ENCODE results near the gene LDLRAP1.
"Not testable (repeated sequence)": the region's sequence is repeated elsewhere in the genome, so short reads cannot be mapped to it uniquely, and the experiment has no call there.

The LDLRAP1 gene

DNA sequence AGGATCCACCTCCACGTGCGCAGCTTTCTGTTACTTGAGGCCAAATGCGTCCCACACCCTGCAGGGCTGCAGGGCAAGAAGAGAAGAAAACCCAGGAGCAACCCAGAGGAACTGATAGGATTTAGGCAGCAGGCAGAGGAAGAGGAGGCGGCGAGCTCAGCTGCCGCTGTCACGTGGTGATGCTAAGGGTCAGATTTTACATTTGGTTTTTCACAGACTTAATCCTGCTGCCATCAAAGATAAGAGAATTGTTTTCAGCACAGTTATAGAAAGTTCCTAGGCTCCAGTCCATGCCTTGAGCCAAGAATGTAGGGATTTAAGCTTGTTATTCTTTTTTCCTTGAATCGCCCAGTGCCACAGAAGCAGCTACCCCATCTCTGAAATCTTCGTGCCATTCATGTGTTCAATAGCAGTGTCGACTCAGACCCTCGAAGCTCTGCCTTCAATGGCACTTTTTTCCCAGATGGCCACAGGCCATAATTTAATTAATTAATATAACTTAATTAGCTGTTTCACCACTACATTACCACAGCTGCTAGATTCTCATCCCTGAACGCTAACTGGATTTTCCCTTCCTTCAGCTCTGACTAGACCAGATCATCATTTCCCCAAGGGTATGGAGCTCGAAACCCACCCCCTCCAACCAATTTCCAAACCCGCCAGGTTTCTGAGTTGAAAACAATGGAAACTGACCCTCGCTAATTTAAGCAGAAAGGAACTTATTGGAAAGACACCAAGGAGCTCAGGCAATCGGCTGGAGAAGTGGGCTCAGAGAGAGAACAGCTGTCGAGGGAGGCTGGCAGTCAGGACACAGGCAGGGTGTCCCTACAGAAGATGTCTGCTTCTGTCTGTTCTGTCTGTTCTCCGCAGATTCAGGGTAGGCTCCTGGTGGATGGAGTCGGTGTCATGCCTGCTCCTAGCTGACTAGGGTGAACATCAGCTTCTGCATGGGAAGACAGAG lies 36.2 kb downstream of the LDLRAP1 start:
- no peaks in the 10 kb centered on the region for H3K4me1 ChIP-seq (ENCODE audit: control insufficient read depth, insufficient read depth, low read length)
- H3K4me3 ChIP-seq (ENCODE audit: low read length): no peak overlapping the region
- no peak overlapping the region for H3K27ac ChIP-seq (ENCODE audit: low read depth, low read length)
- no peaks in the 10 kb centered on the region for H3K27me3 ChIP-seq (ENCODE audit: control insufficient read depth, insufficient read depth, low read length)
- no peak overlapping the region for H3K9ac ChIP-seq (ENCODE audit: low read length)
- H3K36me3 ChIP-seq (ENCODE audit: control insufficient read depth, insufficient read depth, low read length): no peaks in the 10 kb centered on the region

DNA sequence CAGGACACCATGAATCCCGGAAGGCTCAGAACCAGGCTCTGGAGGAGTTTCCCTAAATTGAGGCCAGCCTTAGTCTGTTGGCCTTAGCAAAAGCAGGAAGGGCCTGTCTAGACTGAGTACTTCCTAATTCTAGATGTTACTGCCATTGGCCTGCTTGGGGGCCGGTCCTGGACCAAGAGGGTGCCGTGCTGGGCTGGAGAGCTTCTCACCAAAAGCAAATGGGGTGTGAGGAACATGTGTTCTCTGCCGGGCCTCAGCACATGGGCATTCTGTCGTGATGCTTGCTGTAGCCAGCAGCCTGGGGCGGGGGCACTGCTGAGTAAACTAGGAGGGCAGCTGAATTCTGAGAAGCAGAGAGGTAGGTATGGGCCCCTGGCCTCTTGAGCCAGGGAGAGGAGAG lies 37.5 kb downstream of the LDLRAP1 start:
- H3K4me3 ChIP-seq (ENCODE audit: low read length): no peak overlapping the region
- H3K36me3 ChIP-seq (ENCODE audit: control insufficient read depth, insufficient read depth, low read length): no peaks in the 10 kb centered on the region
- H3K27me3 ChIP-seq (ENCODE audit: control insufficient read depth, insufficient read depth, low read length): no peaks in the 10 kb centered on the region
- H3K27ac ChIP-seq (ENCODE audit: low read depth, low read length): no peak overlapping the region
- H3K4me1 ChIP-seq (ENCODE audit: control insufficient read depth, insufficient read depth, low read length): no peaks in the 10 kb centered on the region
- no peak overlapping the region for H3K9ac ChIP-seq (ENCODE audit: low read length)

DNA sequence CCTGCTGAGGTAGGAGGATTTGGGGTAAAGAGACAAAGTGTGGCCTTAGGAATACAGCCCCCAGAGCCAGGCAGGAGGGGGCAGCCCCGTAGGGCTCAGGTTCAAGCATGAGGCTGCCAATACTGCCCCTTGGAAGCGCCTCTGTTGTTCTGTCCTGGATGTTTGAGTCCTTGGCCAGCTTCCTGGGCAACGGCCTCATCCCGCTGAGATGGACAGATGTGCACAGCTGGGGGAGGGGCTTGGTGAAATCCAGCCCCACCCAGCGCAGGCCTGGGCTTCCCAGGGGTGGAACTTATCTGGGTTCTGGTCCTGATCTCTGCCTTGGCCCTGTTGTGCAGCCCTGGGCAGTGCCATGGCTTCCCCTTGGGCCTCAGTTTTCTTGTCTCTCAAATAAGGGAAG lies 38.4 kb downstream of the LDLRAP1 start:
- H3K27ac ChIP-seq (ENCODE audit: low read depth, low read length): no peak overlapping the region
- no peaks in the 10 kb centered on the region for H3K4me1 ChIP-seq (ENCODE audit: control insufficient read depth, insufficient read depth, low read length)
- H3K36me3 ChIP-seq (ENCODE audit: control insufficient read depth, insufficient read depth, low read length): no peaks in the 10 kb centered on the region
- H3K27me3 ChIP-seq (ENCODE audit: control insufficient read depth, insufficient read depth, low read length): no peaks in the 10 kb centered on the region
- H3K9ac ChIP-seq (ENCODE audit: low read length): no peak overlapping the region
- no peak overlapping the region for H3K4me3 ChIP-seq (ENCODE audit: low read length)

DNA sequence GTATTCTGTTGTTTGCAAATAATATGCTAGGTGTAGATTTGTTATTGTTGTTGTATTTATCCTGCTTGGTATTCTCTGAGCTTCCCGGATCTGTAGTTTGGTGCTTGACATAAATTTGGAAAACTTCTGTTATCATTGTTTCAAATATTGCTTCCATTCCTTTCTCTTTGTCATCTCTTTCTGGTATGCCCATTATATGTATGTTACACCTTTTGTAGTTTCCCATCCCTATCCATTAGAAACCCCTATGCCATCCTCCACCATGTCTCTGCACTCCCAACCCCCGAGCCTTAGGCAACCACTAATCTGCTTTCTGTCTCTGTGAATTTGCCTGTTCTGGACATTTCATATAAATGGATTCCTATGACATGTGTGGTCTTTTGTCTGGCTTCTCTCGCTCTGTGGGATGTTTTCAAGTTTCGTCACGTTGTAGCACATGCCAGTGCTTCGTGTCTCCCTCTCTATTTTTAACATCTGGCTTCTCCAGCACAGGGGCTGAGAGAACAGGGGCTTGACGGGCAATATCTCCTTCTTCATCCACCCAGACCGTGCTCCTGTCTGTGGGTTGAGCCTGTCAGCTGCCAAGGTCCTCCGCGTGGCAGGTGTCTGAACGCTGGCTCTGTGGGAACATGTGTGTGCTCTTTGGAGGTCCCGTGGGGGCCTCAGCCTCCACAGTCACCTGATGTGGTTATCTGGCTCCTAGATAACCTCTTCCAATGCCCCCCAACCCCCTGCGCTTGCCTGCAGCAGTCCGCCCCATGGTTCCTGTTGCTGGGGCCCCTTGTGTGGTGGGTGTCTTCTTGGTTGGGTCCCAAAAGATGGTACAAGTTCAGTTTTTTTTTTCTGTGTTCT lies 40.3 kb downstream of the LDLRAP1 start:
- no peaks in the 10 kb centered on the region for H3K36me3 ChIP-seq (ENCODE audit: control insufficient read depth, insufficient read depth, low read length)
- H3K27ac ChIP-seq (ENCODE audit: low read depth, low read length): no peak overlapping the region
- H3K27me3 ChIP-seq (ENCODE audit: control insufficient read depth, insufficient read depth, low read length): no peaks in the 10 kb centered on the region
- no peak overlapping the region for H3K9ac ChIP-seq (ENCODE audit: low read length)
- H3K4me3 ChIP-seq (ENCODE audit: low read length): no peak overlapping the region
- H3K4me1 ChIP-seq (ENCODE audit: control insufficient read depth, insufficient read depth, low read length): no peaks in the 10 kb centered on the region

DNA sequence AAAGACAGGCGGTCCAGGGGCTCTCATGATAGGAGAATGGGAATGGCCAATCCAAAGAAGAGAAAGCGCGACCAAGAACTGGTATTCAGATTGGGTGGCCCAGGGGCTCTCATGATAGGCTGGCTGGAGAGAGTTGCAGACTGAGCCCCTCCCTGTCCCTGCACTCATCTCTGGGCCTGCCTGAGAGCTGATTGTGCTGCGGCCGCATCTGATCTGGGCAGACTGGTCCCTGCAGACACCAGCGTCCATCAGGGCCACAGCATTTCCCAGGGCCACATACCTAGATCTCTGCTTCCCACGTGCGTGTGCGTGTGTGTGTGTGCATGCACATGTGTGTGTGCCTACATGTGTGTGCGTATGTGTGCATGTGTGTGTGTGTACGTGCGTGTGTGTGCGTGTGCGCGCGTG lies 42.8 kb downstream of the LDLRAP1 start:
- H3K27me3 ChIP-seq (ENCODE audit: control insufficient read depth, insufficient read depth, low read length): no peaks in the 10 kb centered on the region
- no peaks in the 10 kb centered on the region for H3K36me3 ChIP-seq (ENCODE audit: control insufficient read depth, insufficient read depth, low read length)
- H3K4me1 ChIP-seq (ENCODE audit: control insufficient read depth, insufficient read depth, low read length): peaks cover 6% of the 10 kb centered on the region
- no peak overlapping the region for H3K27ac ChIP-seq (ENCODE audit: low read depth, low read length)
- no peak overlapping the region for H3K9ac ChIP-seq (ENCODE audit: low read length)
- no peak overlapping the region for H3K4me3 ChIP-seq (ENCODE audit: low read length)

DNA sequence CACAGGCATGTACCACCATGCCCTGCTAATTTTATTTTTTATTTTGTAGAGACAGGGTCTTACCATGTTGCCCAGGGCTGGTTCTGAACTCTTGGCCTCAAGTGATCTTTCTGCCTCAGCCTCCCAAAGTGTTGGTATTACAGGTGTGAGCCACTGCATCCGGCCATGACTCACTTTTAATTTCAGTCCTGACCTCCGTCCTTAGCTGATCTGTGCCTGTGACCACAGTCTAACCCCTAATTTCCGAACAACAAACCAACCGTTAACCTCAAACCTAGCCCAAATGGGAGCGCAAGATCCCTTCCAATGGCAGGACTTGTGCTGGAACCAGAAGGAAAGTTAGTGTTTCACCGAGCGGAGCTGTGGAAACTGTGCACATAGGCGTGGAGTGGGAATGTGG lies 43.9 kb downstream of the LDLRAP1 start:
- H3K4me1 ChIP-seq (ENCODE audit: control insufficient read depth, insufficient read depth, low read length): peaks cover 6% of the 10 kb centered on the region
- no peak overlapping the region for H3K9ac ChIP-seq (ENCODE audit: low read length)
- H3K27me3 ChIP-seq (ENCODE audit: control insufficient read depth, insufficient read depth, low read length): no peaks in the 10 kb centered on the region
- no peaks in the 10 kb centered on the region for H3K36me3 ChIP-seq (ENCODE audit: control insufficient read depth, insufficient read depth, low read length)
- H3K4me3 ChIP-seq (ENCODE audit: low read length): no peak overlapping the region
- H3K27ac ChIP-seq (ENCODE audit: low read depth, low read length): no peak overlapping the region

GRCh38 chr1:25588224-25588623 lies 44.8 kb downstream of the LDLRAP1 start:
- not testable (repeated sequence) for H3K9ac ChIP-seq (ENCODE audit: low read length); H3K4me3 ChIP-seq (ENCODE audit: low read length); H3K36me3 ChIP-seq (ENCODE audit: control insufficient read depth, insufficient read depth, low read length); H3K27ac ChIP-seq (ENCODE audit: low read depth, low read length); H3K27me3 ChIP-seq (ENCODE audit: control insufficient read depth, insufficient read depth, low read length); H3K4me1 ChIP-seq (ENCODE audit: control insufficient read depth, insufficient read depth, low read length)

- not testable (repeated sequence) for H3K27ac ChIP-seq (ENCODE audit: low read depth, low read length); H3K27me3 ChIP-seq (ENCODE audit: control insufficient read depth, insufficient read depth, low read length); H3K36me3 ChIP-seq (ENCODE audit: control insufficient read depth, insufficient read depth, low read length); H3K9ac ChIP-seq (ENCODE audit: low read length); H3K4me3 ChIP-seq (ENCODE audit: low read length); H3K4me1 ChIP-seq (ENCODE audit: control insufficient read depth, insufficient read depth, low read length)
Observed at GRCh38 chr1:25588786-25589185, 45.4 kb downstream of the LDLRAP1 start.

DNA sequence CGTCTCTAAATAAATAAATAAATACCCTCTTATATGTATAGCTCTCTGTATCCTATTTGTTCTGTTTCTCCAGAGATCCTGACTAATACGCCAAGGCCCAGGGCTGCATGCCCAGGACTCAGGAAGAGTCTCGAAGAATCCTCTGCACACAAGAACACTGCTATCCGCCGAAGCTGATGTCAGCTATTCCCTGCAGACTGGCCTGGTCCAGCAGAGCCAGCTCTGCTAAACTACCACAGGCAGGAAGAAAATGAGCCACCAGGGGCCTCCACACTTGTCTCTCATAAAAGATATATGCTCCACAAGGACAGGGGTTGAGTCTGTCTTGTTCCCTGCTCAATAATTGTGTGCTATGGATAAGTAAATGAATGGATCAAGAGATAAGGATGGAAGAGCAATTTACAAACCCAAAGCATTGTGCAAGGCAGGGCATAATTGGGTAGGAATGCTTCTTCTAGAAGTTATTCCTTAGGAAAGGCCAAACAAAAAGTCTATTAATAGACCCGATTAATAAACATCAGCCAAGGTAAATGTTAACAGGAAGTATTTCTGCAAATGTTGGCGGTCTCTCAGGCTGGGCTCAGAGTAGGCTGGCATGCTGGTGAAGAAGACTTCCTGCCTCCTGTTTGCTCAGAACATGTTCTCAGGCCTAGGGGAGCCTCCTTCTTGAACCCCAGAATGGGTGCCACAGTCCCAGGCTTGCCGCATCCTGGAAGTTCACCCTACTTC lies 46.9 kb downstream of the LDLRAP1 start:
- peak overlapping the region; percentile 45 for H3K27ac ChIP-seq (ENCODE audit: low read depth, low read length)
- H3K36me3 ChIP-seq (ENCODE audit: control insufficient read depth, insufficient read depth, low read length): no peaks in the 10 kb centered on the region
- no peak overlapping the region for H3K4me3 ChIP-seq (ENCODE audit: low read length)

DNA sequence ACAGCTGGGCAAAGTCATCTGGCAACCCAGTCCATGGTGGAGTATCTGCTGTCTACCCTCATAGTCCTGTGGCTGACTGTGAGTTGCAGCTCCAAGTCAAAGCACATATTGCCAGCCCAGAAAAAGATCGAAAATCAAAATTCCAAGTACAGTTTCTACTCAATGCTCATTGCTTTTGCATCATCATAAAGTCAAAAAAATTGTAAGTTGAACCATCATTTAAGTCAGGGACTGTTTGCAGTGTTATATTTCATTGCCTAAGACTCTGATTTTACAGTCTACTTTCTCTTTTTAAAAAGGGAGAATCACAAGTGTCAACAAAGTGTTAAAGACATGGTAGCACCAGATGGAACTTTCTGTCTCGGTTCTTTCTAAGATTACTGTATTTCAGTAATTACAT lies 50.5 kb downstream of the LDLRAP1 start:
- H3K4me1 ChIP-seq (ENCODE audit: control insufficient read depth, insufficient read depth, low read length): peaks cover 6% of the 10 kb centered on the region
- H3K27ac ChIP-seq (ENCODE audit: low read depth, low read length): no peak overlapping the region
- H3K4me3 ChIP-seq (ENCODE audit: low read length): no peak overlapping the region
- no peak overlapping the region for H3K9ac ChIP-seq (ENCODE audit: low read length)
- H3K27me3 ChIP-seq (ENCODE audit: control insufficient read depth, insufficient read depth, low read length): no peaks in the 10 kb centered on the region
- H3K36me3 ChIP-seq (ENCODE audit: control insufficient read depth, insufficient read depth, low read length): no peaks in the 10 kb centered on the region

More for the DNA sequence above, 46.9 kb downstream of the LDLRAP1 start:
- Histone ChIP-seq H3K27me3 (ENCODE audit: control insufficient read depth, insufficient read depth, low read length) (no peaks in the 10 kb centered on the region), H3K4me1 (ENCODE audit: control insufficient read depth, insufficient read depth, low read length) (peaks cover 6% of the 10 kb centered on the region), H3K9ac (ENCODE audit: low read length) (no peak overlapping the region)

DNA sequence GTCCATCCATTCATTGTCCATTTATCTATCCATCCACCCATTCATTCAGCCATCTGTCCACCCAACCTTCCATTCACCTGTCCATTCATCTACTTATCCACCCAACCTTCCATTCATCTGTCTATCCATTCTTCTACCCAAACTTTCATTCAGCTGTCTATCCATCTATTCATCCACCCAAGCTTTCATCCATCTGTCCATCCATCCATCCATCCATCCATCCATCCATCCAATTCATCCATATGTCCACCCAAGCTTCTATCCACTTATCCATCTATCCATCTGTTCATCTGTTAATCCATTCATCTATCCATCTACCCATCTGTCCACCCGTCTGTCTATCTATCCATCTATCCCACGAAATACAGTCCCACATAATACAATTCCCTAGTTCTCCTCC lies 51.6 kb downstream of the LDLRAP1 start:
- Histone ChIP-seq H3K4me1 (ENCODE audit: control insufficient read depth, insufficient read depth, low read length) (peaks cover 6% of the 10 kb centered on the region), H3K36me3 (ENCODE audit: control insufficient read depth, insufficient read depth, low read length) (no peaks in the 10 kb centered on the region), H3K9ac (ENCODE audit: low read length) (no peak overlapping the region), H3K27me3 (ENCODE audit: control insufficient read depth, insufficient read depth, low read length) (no peaks in the 10 kb centered on the region), H3K27ac (ENCODE audit: low read depth, low read length) (no peak overlapping the region), H3K4me3 (ENCODE audit: low read length) (no peak overlapping the region)

- H3K27ac ChIP-seq (ENCODE audit: low read depth, low read length); H3K36me3 ChIP-seq (ENCODE audit: control insufficient read depth, insufficient read depth, low read length); H3K9ac ChIP-seq (ENCODE audit: low read length); H3K4me1 ChIP-seq (ENCODE audit: control insufficient read depth, insufficient read depth, low read length); H3K4me3 ChIP-seq (ENCODE audit: low read length); H3K27me3 ChIP-seq (ENCODE audit: control insufficient read depth, insufficient read depth, low read length): not testable (repeated sequence)
Observed at GRCh38 chr1:25596641-25597040, 53.2 kb downstream of the LDLRAP1 start.
